IMR-90 (cell line): Measurements from ENCODE around the gene UQCRC1. TPM values are rescaled to one million over a fixed set of nuclear protein-coding genes. Genes with fewer than 3 reads are reported as not detected.

Experiments used
- ATAC-seq: fragments of 200-7000 bp; cut with Tn5 transposase; 2 replicates; pipeline ENCODE4 v1.9.1; 2020; ENCODE audit warnings: low read depth, mild to moderate bottlenecking, moderate library complexity
- BruUV-seq: library from RNA; stranded (reverse); fragments of 400-500 nt; replicated peaks from 2 replicates; lab custom pipeline; 2021; lab: Mats Ljungman, UMichigan
- CTCF ChIA-PET: fragments of 300-600 bp; formaldehyde crosslinking; extraction: SDS; loops from one replicate; lab custom pipeline; 2021; ENCODE audit warnings: antibody characterized with exemption; lab: Yijun Ruan, JAX
- POLR2A ChIA-PET: fragments of 300-600 bp; sonication (Branson Sonifier 250); formaldehyde crosslinking; loops from one replicate; lab custom pipeline; 2022; ENCODE audit warnings: antibody characterized with exemption; ENCODE audit not compliant: unreplicated experiment; lab: Charles Lee
- DNase-seq: peaks from one replicate; pipeline ENCODE4 v3.0.0; 2013
- H2AFZ ChIP-seq: replicated peaks from 2 replicates; pipeline ENCODE3; 2013; ENCODE audit warnings: low read length, mild to moderate bottlenecking; ENCODE audit not compliant: poor library complexity
- H2AK5ac ChIP-seq: 2 replicates; pipeline ENCODE4 v1.6.1; 2013; ENCODE audit warnings: low read depth, low read length, inconsistent platforms
- H2AK9ac ChIP-seq: replicated peaks from 2 replicates; pipeline ENCODE3; 2013; ENCODE audit warnings: mild to moderate bottlenecking, low read depth, low read length, moderate library complexity; ENCODE audit not compliant: poor library complexity
- H2BK120ac ChIP-seq: 2 replicates; pipeline ENCODE4 v1.6.1; 2013; ENCODE audit warnings: low read depth, low read length, inconsistent platforms
- H2BK15ac ChIP-seq: 3 replicates; pipeline ENCODE4 v1.6.1; 2013; ENCODE audit warnings: low read depth, low read length, inconsistent platforms
- H2BK20ac ChIP-seq: 2 replicates; pipeline ENCODE4 v1.6.1; 2013; ENCODE audit warnings: low read depth, mild to moderate bottlenecking, inconsistent platforms, low read length, moderate library complexity
- H2BK5ac ChIP-seq: 2 replicates; pipeline ENCODE4 v1.6.1; 2013; ENCODE audit warnings: mild to moderate bottlenecking, low read depth, low read length, inconsistent platforms; ENCODE audit not compliant: poor library complexity, severe bottlenecking
- H3K14ac ChIP-seq: replicated peaks from 2 replicates; pipeline ENCODE4 v1.6.1; 2013; ENCODE audit warnings: low read depth, low read length, inconsistent platforms
- H3K18ac ChIP-seq: 2 replicates; pipeline ENCODE4 v1.6.1; 2013; ENCODE audit warnings: low read depth, low read length, control low read depth
- H3K23ac ChIP-seq: 2 replicates; pipeline ENCODE4 v1.6.1; 2013; ENCODE audit warnings: low read depth, low read length, inconsistent platforms
- H3K27ac ChIP-seq: 2 replicates; pipeline ENCODE4 v1.5.1; 2013; ENCODE audit warnings: mild to moderate bottlenecking, control low read depth, low read length; ENCODE audit not compliant: insufficient read depth
- H3K27me3 ChIP-seq: 2 replicates; pipeline ENCODE4 v1.6.1; 2013; ENCODE audit warnings: low read length; ENCODE audit not compliant: control insufficient read depth, insufficient read depth
- H3K36me3 ChIP-seq: 2 replicates; pipeline ENCODE4 v1.6.1; 2013; ENCODE audit warnings: low read length, mixed read lengths; ENCODE audit not compliant: control insufficient read depth, insufficient read depth
- H3K4ac ChIP-seq: 2 replicates; pipeline ENCODE4 v1.6.1; 2013; ENCODE audit warnings: low read depth, low read length, inconsistent platforms
- H3K4me1 ChIP-seq: 2 replicates; pipeline ENCODE4 v1.6.1; 2013; ENCODE audit warnings: low read length, mixed read lengths; ENCODE audit not compliant: control insufficient read depth, insufficient read depth
- H3K4me2 ChIP-seq: 2 replicates; pipeline ENCODE4 v1.6.1; 2013; ENCODE audit warnings: low read depth, mild to moderate bottlenecking, control low read depth, low read length, moderate library complexity
- H3K4me3 ChIP-seq: 2 replicates; pipeline ENCODE4 v1.5.1; 2013; ENCODE audit warnings: low read depth, mild to moderate bottlenecking, control low read depth, low read length, moderate library complexity; ENCODE audit not compliant: insufficient read depth
- H3K56ac ChIP-seq: 2 replicates; pipeline ENCODE4 v1.6.1; 2013; ENCODE audit warnings: low read length, inconsistent platforms; ENCODE audit not compliant: insufficient read depth; ENCODE audit errors: extremely low read depth
- H3K79me1 ChIP-seq, 2 experiments: 2 replicates each; pipeline ENCODE4 v1.6.1; 2013; ENCODE audit warnings: low read length in 2 of 2, inconsistent platforms in 1 of 2, low read depth in 1 of 2
- H3K9ac ChIP-seq: 2 replicates; pipeline ENCODE4 v1.6.1; 2013; ENCODE audit warnings: low read depth, low read length, control low read depth
- H3K9me1 ChIP-seq: 2 replicates; pipeline ENCODE4 v1.6.1; 2013; ENCODE audit warnings: low read length, inconsistent platforms; ENCODE audit not compliant: insufficient read depth
- H3K9me3 ChIP-seq: 2 replicates; pipeline ENCODE4 v1.6.1; 2013; ENCODE audit warnings: low read length; ENCODE audit not compliant: control insufficient read depth, insufficient read depth
- H4K20me1 ChIP-seq: 2 replicates; pipeline ENCODE4 v1.6.1; 2013; ENCODE audit warnings: low read length, inconsistent platforms; ENCODE audit not compliant: insufficient read depth
- H4K5ac ChIP-seq: 2 replicates; pipeline ENCODE4 v1.6.1; 2013; ENCODE audit warnings: mild to moderate bottlenecking, low read depth, low read length, control low read depth
- H4K8ac ChIP-seq, 2 experiments: 2 replicates each; pipeline ENCODE4 v1.6.1; 2013; ENCODE audit warnings: low read depth in 2 of 2, low read length in 2 of 2, control low read depth in 1 of 2, inconsistent platforms in 1 of 2
- H4K91ac ChIP-seq: 2 replicates; pipeline ENCODE4 v1.6.1; 2013; ENCODE audit warnings: low read depth, low read length, inconsistent platforms; ENCODE audit not compliant: insufficient read depth
- BHLHE40 ChIP-seq: fragments of 150-350 bp; IDR thresholded peaks from 2 replicates; pipeline ENCODE4 v1.6.1; 2016; ENCODE audit warnings: mild to moderate bottlenecking, low read depth, low read length
- CHD1 ChIP-seq: IDR thresholded peaks from 2 replicates; pipeline ENCODE4 v1.6.1; 2012; ENCODE audit warnings: low read depth, low read length, improper control_type of control experiment
- ELK1 ChIP-seq: fragments of 150-350 bp; IDR thresholded peaks from 2 replicates; pipeline ENCODE4 v1.6.1; 2016; ENCODE audit warnings: low read depth, mild to moderate bottlenecking, low read length, moderate library complexity, borderline replicate concordance
- FOS ChIP-seq: fragments of 150-350 bp; IDR thresholded peaks from 2 replicates; pipeline ENCODE4 v1.6.1; 2016; ENCODE audit warnings: low read depth, low read length
- MAFK ChIP-seq: IDR thresholded peaks from 2 replicates; pipeline ENCODE4 v1.6.1; 2012; ENCODE audit warnings: low read depth, low read length, improper control_type of control experiment
- MXI1 ChIP-seq: IDR thresholded peaks from 2 replicates; pipeline ENCODE4 v1.6.1; 2012; ENCODE audit warnings: low read depth, mild to moderate bottlenecking, low read length, moderate library complexity, borderline replicate concordance
- NFE2L2 ChIP-seq: fragments of 150-350 bp; IDR thresholded peaks from 2 replicates; pipeline ENCODE4 v1.6.1; 2016; ENCODE audit warnings: low read depth, mild to moderate bottlenecking, low read length
- POLR2A ChIP-seq: IDR thresholded peaks from 2 replicates; pipeline ENCODE4 v1.6.1; 2012; ENCODE audit warnings: mild to moderate bottlenecking, low read depth, low read length
- RAD21 ChIP-seq: IDR thresholded peaks from 2 replicates; pipeline ENCODE4 v1.6.1; 2012; ENCODE audit warnings: low read length, improper control_type of control experiment
- RCOR1 ChIP-seq: IDR thresholded peaks from 2 replicates; pipeline ENCODE4 v1.6.1; 2012; ENCODE audit warnings: mild to moderate bottlenecking, low read length, improper control_type of control experiment; ENCODE audit not compliant: insufficient replicate concordance
- RFX5 ChIP-seq: IDR thresholded peaks from 2 replicates; pipeline ENCODE4 v1.8.0; 2012; ENCODE audit warnings: low read depth, mild to moderate bottlenecking, low read length, moderate library complexity
- SMC3 ChIP-seq: fragments of 150-350 bp; IDR thresholded peaks from 2 replicates; pipeline ENCODE4 v1.6.1; 2016; ENCODE audit warnings: low read depth, mild to moderate bottlenecking, antibody characterized with exemption, low read length, moderate library complexity
- WGBS, 2 experiments: methylation state at CpG; one replicate each; pipeline versions ENCODE4 v1.1.5 to v1.1.7; 2013; ENCODE audit warnings: missing lambda C conversion rate in 2 of 2; ENCODE audit not compliant: insufficient read length in 1 of 2; ENCODE audit errors: extremely low coverage in 2 of 2; 5-methylcytosine and 5-hydroxymethylcytosine counted together
- dilution Hi-C: fragments of 300-500 bp; cut with HindIII; formaldehyde crosslinking; loops from one replicate; pipeline ENCODE4 v1.14.3; 2018; ENCODE audit warnings: low sequenced_read_pairs; ENCODE audit not compliant: unreplicated experiment
- in situ Hi-C: fragments of 300-500 bp; cut with MboI; formaldehyde crosslinking; loops from 3 replicates; pipeline ENCODE4 v1.14.3; 2019; ENCODE audit warnings: low sequenced_read_pairs, inconsistent platforms, mixed read lengths
- intact Hi-C: fragments of 100-400 bp; cut with micrococcal nuclease; formaldehyde crosslinking; loops from 2 replicates; pipeline ENCODE4 v1.10.0; 2022
- polyA plus RNA-seq, 3 experiments: library from polyadenylated mRNA; depleted of rRNA; stranded (reverse); fragments of >200 nt; gene quantifications; 2 replicates each; pipeline ENCODE4 v1.2.3, GENCODE V29; 2012; ENCODE audit warnings: low replicate concordance in 1 of 3
- total RNA-seq: library from RNA; depleted of rRNA; stranded (reverse); fragments of >200 nt; gene quantifications from 2 replicates; pipeline ENCODE4 v1.2.3, GENCODE V29; 2012
- TF ChIP-seq, protein P1 (sequence below): fragments of 150-350 bp; IDR thresholded peaks from 2 replicates; pipeline ENCODE4 v1.6.1; 2017; ENCODE audit warnings: mild to moderate bottlenecking, antibody characterized with exemption, low read length, low read depth
- TF ChIP-seq, protein P2 (sequence below): conservative IDR thresholded peaks from 2 replicates; pipeline ENCODE4 v1.5.1; 2012; ENCODE audit warnings: mild to moderate bottlenecking, low read depth, low read length, improper control_type of control experiment

UQCRC1 gene
- total and polyA plus RNA-seq, 2 of the 4 experiments (the other 2 are of a cell fraction): 474 to 1,365 TPM

DNA sequence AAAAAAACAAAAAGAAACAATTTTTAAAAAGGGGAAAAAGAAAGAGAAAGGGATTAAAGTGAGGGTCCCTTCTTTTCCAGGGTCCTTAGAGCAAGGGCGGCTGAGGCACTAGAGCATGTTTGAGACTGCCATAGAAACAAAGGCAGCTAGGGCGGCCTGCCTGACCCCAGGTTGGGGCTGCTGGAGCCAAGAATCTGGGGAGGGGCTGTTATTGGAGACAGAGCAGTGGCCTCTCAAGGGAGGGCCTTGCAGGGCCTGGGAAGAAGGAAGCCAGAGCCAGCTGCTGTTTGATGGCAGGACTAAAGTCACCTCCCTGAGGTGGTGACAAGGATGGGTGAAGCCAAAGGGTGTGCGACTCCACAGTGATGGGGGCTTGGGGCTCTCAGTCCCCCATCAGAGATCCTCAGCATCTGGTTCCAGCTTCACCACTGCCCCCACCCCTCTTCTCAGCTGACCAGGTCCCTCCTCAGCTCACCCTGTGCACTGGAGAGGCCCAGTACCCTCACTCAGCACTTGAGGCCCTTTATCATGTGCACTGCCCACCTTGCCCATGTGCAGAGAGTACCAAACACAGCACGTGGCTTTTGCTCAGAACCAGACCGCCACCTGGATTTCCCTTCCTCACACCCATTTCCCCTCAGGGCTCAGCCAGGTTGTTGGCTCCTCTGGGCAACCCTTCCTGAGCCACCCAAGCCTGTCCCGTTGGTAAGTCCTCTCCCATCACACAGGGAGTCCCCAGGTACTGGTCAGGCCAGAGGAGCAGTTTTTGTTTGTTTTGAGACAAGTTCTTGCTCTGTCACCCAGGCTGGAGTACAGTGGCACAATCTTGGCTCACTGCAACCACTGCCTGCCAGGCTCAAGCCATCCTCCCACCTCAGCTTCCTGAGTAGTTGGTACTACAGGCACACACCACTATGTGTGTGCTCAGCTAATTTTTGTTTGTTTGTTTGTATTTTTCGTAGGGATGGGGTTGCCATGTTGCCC, 10.4 kb upstream of the UQCRC1 start:
- H3K4ac ChIP-seq: no peak overlapping the region
- H3K4me1 ChIP-seq: peaks cover 7% of the 10 kb centered on the region
- H2AFZ ChIP-seq: no peak overlapping the region
- H2BK5ac ChIP-seq: peak overlapping the region; percentile 67
- peaks cover 17% of the 10 kb centered on the region for H3K36me3 ChIP-seq
- H3K27ac ChIP-seq: peak overlapping the region; percentile 97
- H3K9ac ChIP-seq: no peak overlapping the region
- no peaks in the 10 kb centered on the region for H3K79me1 ChIP-seq
- WGBS, 2 experiments: no CpG with 5 or more reads among the region's 7 CpGs
- dilution Hi-C loops (no loop called here), in situ Hi-C loops (no loop called here), intact Hi-C loops (no loop called here)
- H3K4me3 ChIP-seq: no peak overlapping the region
- H3K9me3 ChIP-seq: peaks cover 10% of the 10 kb centered on the region
- no peak overlapping the region for H3K4me2 ChIP-seq
- no peak overlapping the region for H2BK120ac ChIP-seq
- H4K5ac ChIP-seq: no peak overlapping the region; the same call in 1 of the 2 replicates
- no peaks in the 10 kb centered on the region for H3K27me3 ChIP-seq
- no peak overlapping the region for H2AK9ac ChIP-seq
- H4K20me1 ChIP-seq: no peaks in the 10 kb centered on the region
- H2AK5ac ChIP-seq: peak overlapping the region; percentile 50; the same call in 1 of the 2 replicates
- H3K9me1 ChIP-seq: no peaks in the 10 kb centered on the region
- H3K18ac ChIP-seq: no peak overlapping the region; the same call in 1 of the 2 replicates
- CTCF ChIA-PET: interaction anchor here (0.8 kb wide), 1 partner anchor 38 kb away, joined by 3 read pairs; no protein-coding TSS in a partner anchor
- no peak overlapping the region for H3K56ac ChIP-seq
- ATAC-seq: no peak
- POLR2A ChIA-PET: no interaction called here
- no peak for DNase-seq
- no TSS peak for BruUV-seq
- peak overlapping the region; percentile 41; the same call in 1 of the 2 replicates for H4K91ac ChIP-seq
- H3K23ac ChIP-seq: no peak overlapping the region
- peak overlapping the region in 1 of 2 experiments; percentile 61; a peak in 1 of 4 replicates for H4K8ac ChIP-seq
- H3K14ac ChIP-seq: 0 out of 2 replicates have a peak overlapping the region, but pooled peaks have one; percentile 58
- no peak overlapping the region for H2BK15ac ChIP-seq
- no peak overlapping the region for H2BK20ac ChIP-seq
- TF ChIP-seq SMC3 (no peak), CHD1 (no peak), NFE2L2 (no peak), RAD21 (no peak), ELK1 (no peak), POLR2A (no peak), BHLHE40 (no peak), MAFK (no peak), RCOR1 (no peak), FOS (no peak), RFX5 (no peak), MXI1 (no peak)
- TF ChIP-seq, protein P1, sequence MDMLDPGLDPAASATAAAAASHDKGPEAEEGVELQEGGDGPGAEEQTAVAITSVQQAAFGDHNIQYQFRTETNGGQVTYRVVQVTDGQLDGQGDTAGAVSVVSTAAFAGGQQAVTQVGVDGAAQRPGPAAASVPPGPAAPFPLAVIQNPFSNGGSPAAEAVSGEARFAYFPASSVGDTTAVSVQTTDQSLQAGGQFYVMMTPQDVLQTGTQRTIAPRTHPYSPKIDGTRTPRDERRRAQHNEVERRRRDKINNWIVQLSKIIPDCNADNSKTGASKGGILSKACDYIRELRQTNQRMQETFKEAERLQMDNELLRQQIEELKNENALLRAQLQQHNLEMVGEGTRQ: no peak
- TF ChIP-seq, protein P2, sequence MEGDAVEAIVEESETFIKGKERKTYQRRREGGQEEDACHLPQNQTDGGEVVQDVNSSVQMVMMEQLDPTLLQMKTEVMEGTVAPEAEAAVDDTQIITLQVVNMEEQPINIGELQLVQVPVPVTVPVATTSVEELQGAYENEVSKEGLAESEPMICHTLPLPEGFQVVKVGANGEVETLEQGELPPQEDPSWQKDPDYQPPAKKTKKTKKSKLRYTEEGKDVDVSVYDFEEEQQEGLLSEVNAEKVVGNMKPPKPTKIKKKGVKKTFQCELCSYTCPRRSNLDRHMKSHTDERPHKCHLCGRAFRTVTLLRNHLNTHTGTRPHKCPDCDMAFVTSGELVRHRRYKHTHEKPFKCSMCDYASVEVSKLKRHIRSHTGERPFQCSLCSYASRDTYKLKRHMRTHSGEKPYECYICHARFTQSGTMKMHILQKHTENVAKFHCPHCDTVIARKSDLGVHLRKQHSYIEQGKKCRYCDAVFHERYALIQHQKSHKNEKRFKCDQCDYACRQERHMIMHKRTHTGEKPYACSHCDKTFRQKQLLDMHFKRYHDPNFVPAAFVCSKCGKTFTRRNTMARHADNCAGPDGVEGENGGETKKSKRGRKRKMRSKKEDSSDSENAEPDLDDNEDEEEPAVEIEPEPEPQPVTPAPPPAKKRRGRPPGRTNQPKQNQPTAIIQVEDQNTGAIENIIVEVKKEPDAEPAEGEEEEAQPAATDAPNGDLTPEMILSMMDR: no peak
